Measurements from ENCODE around the gene MAP3K7CL. TPM values are rescaled to one million over a fixed set of nuclear protein-coding genes. Genes with fewer than 3 reads are reported as not detected.
A peak's percentile ranks its signal among the peaks of the same experiment; 100 is the strongest.

MAP3K7CL gene
- total and polyA plus RNA-seq, 8 donors = 2.0 to 7.3 (median 3.0) TPM

- Histone ChIP-seq H3K27ac (peak overlapping the region in 1 of 4 donors; percentile 41), H3K9me3 (no peaks in the 10 kb centered on the region), H3K4me3 (no peak overlapping the region), H3K27me3 (no peaks in the 10 kb centered on the region), H3K4me1 (no peaks in the 10 kb centered on the region), H3K36me3 (no peaks in the 10 kb centered on the region)
- intact Hi-C loops (cut with DNase I) = no loop called here
- FAIRE-seq (no peak), ATAC-seq (no peak), DNase-seq (no peak)
- TF ChIP-seq CTCF (IDR thresholded peaks at IDR 0.05) = no peak
Observed at GRCh38 chr21:29209696-29210095, 79.3 kb downstream of the MAP3K7CL start.

- Histone ChIP-seq H3K4me3 (no peak overlapping the region), H3K36me3 (no peaks in the 10 kb centered on the region), H3K9me3 (no peaks in the 10 kb centered on the region), H3K4me1 (peaks cover 0 to 4% (median 0%) of the 10 kb centered on the region in 3 donors), H3K27ac (no peak overlapping the region), H3K27me3 (no peaks in the 10 kb centered on the region)
- no peak for DNase-seq
- FAIRE-seq = no peak
- intact Hi-C loops (cut with DNase I) = no loop called here
- no peak for ATAC-seq
- TF ChIP-seq CTCF (IDR thresholded peaks at IDR 0.05) = no peak
Observed at GRCh38 chr21:29211205-29211604, 80.8 kb downstream of the MAP3K7CL start.

GRCh38 chr21:29212446-29212845 is 82.0 kb downstream of the MAP3K7CL start:
- Histone ChIP-seq H3K27me3 (no peaks in the 10 kb centered on the region), H3K9me3 (no peaks in the 10 kb centered on the region), H3K4me3 (no peak overlapping the region), H3K4me1 (peaks cover 0 to 4% (median 0%) of the 10 kb centered on the region in 3 donors), H3K36me3 (no peaks in the 10 kb centered on the region), H3K27ac (no peak overlapping the region)
- WGBS, 2 donors = 94 to 96% methylated on average over 7 of the region's 7 CpGs
- DNase-seq (no peak), ATAC-seq (no peak), FAIRE-seq (no peak)
- TF ChIP-seq CTCF (IDR thresholded peaks at IDR 0.05) = no peak
- intact Hi-C loops (cut with DNase I) = no loop called here

- no peak overlapping the region for H3K27ac ChIP-seq
- FAIRE-seq (no peak), DNase-seq (no peak), ATAC-seq (no peak)
- TF ChIP-seq CTCF (IDR thresholded peaks at IDR 0.05) = no peak
- H3K4me1 ChIP-seq = peaks cover 6 to 16% (median 7%) of the 10 kb centered on the region in 3 donors
- WGBS, 2 donors = 67 to 98% methylated on average over 2 of the region's 2 CpGs
- intact Hi-C loops (cut with DNase I) = no loop called here
- no peaks in the 10 kb centered on the region for H3K36me3 ChIP-seq
- no peaks in the 10 kb centered on the region for H3K9me3 ChIP-seq
- no peak overlapping the region for H3K4me3 ChIP-seq
- H3K27me3 ChIP-seq = no peaks in the 10 kb centered on the region
Observed at GRCh38 chr21:29213513-29214385, 83.3 kb downstream of the MAP3K7CL start.

- 30 to 32% methylated on average over 2 of the region's 2 CpGs for WGBS, 2 donors
- ATAC-seq = peak; percentile 34 to 70 (median 50)
- TF ChIP-seq CTCF (IDR thresholded peaks at IDR 0.05) = no peak
- Histone ChIP-seq H3K4me3 (no peak overlapping the region), H3K27ac (peak overlapping the region in 1 of 4 donors; percentile 1), H3K4me1 (peaks cover 12 to 21% (median 21%) of the 10 kb centered on the region in 3 donors), H3K9me3 (no peaks in the 10 kb centered on the region), H3K36me3 (no peaks in the 10 kb centered on the region), H3K27me3 (no peaks in the 10 kb centered on the region)
- DNase-seq = peak in 1 of 6 donors; percentile 17
- FAIRE-seq = no peak
- intact Hi-C loops (cut with DNase I) = no loop called here
Observed at GRCh38 chr21:29215709-29216108, 85.3 kb downstream of the MAP3K7CL start.
